Ascending aorta (tissue), 2 donors: ENCODE measurements around the gene GRM1. TPM values are rescaled to one million over a fixed set of nuclear protein-coding genes. Genes with fewer than 3 reads are reported as not detected.

Experiments
- DNase-seq, 2 donors: peaks; one replicate each; pipeline ENCODE4 v3.0.0-alpha.2; 2019; ENCODE audit warnings: low spot score in 2 of 2
- H3K27ac ChIP-seq, 2 donors: fragments of 200-600 bp; sonication (generic); one replicate each; pipeline ENCODE4 v1.5.1; 2016 to 2017; ENCODE audit warnings: mild to moderate bottlenecking in 1 of 2
- H3K27me3 ChIP-seq: fragments of 200-600 bp; sonication (generic); one replicate; pipeline ENCODE4 v1.5.1; 2017
- H3K36me3 ChIP-seq, 2 donors: fragments of 200-600 bp; sonication (generic); one replicate each; pipeline ENCODE4 v1.5.1; 2016
- H3K4me1 ChIP-seq, 2 donors: fragments of 200-600 bp; sonication (generic); one replicate each; pipeline ENCODE4 v1.5.1; 2016 to 2017; ENCODE audit warnings: mild to moderate bottlenecking in 1 of 2
- H3K4me3 ChIP-seq, 2 donors: fragments of 200-600 bp; sonication (generic); one replicate each; pipeline ENCODE4 v1.5.1; 2016 to 2017; ENCODE audit warnings: mild to moderate bottlenecking in 1 of 2
- H3K9me3 ChIP-seq, 2 donors: fragments of 200-600 bp; sonication (generic); one replicate each; pipeline ENCODE4 v1.5.1; 2016
- CTCF ChIP-seq, 3 experiments: fragments of 200-600 bp in 2 of 3; fragments of 450-650 bp in 1 of 3; sonication (generic) in 2 of 3; IDR thresholded peaks; one replicate each; pipeline ENCODE4 v1.5.1; 2016 to 2019; ENCODE audit warnings: antibody characterized with exemption in 3 of 3, mild to moderate bottlenecking in 1 of 3, moderate library complexity in 1 of 3
- intact Hi-C: fragments of 100-400 bp; cut with DNase I; formaldehyde crosslinking; loops from one replicate; pipeline ENCODE4 v1.15.1; 2023
- total RNA-seq: library from RNA; depleted of rRNA; stranded (reverse); fragments of >200 nt; gene quantifications from one replicate; pipeline ENCODE4 v1.1.0, GENCODE V29; 2016

The GRM1 gene
- total RNA-seq, 1 donor from 2014 or later = not detected

GRCh38 chr6:146095481-146095880 lies 66.6 kb downstream of the GRM1 start:
- intact Hi-C loops = no loop called here
- H3K4me1 ChIP-seq = no peaks in the 10 kb centered on the region
- no peak for TF ChIP-seq CTCF (IDR thresholded peaks at IDR 0.05)
- no peak overlapping the region for H3K4me3 ChIP-seq
- no peak for DNase-seq
- no peaks in the 10 kb centered on the region for H3K27me3 ChIP-seq
- H3K36me3 ChIP-seq = no peaks in the 10 kb centered on the region
- H3K27ac ChIP-seq = no peak overlapping the region
- no peaks in the 10 kb centered on the region for H3K9me3 ChIP-seq

GRCh38 chr6:146097586-146097985 lies 68.7 kb downstream of the GRM1 start:
- no peaks in the 10 kb centered on the region for H3K9me3 ChIP-seq
- H3K27ac ChIP-seq = no peak overlapping the region
- H3K36me3 ChIP-seq = no peaks in the 10 kb centered on the region
- no peak for DNase-seq
- intact Hi-C loops = no loop called here
- H3K27me3 ChIP-seq = no peaks in the 10 kb centered on the region
- no peak for TF ChIP-seq CTCF (IDR thresholded peaks at IDR 0.05)
- H3K4me3 ChIP-seq = no peak overlapping the region
- no peaks in the 10 kb centered on the region for H3K4me1 ChIP-seq

GRCh38 chr6:146100776-146101175 lies 71.9 kb downstream of the GRM1 start:
- no peak overlapping the region for H3K27ac ChIP-seq
- intact Hi-C loops = no loop called here
- H3K9me3 ChIP-seq = no peaks in the 10 kb centered on the region
- no peaks in the 10 kb centered on the region for H3K36me3 ChIP-seq
- no peaks in the 10 kb centered on the region for H3K4me1 ChIP-seq
- no peaks in the 10 kb centered on the region for H3K27me3 ChIP-seq
- no peak overlapping the region for H3K4me3 ChIP-seq
- no peak for DNase-seq
- TF ChIP-seq CTCF (IDR thresholded peaks at IDR 0.05) = no peak

- Histone ChIP-seq H3K27me3 (no peaks in the 10 kb centered on the region), H3K9me3 (no peaks in the 10 kb centered on the region), H3K27ac (no peak overlapping the region), H3K4me1 (no peaks in the 10 kb centered on the region), H3K36me3 (no peaks in the 10 kb centered on the region), H3K4me3 (no peak overlapping the region)
- DNase-seq = no peak
- no peak for TF ChIP-seq CTCF (IDR thresholded peaks at IDR 0.05)
- intact Hi-C loops = no loop called here
Measured at GRCh38 chr6:146103416-146104072, 74.7 kb downstream of the GRM1 start.

- no peak for TF ChIP-seq CTCF (IDR thresholded peaks at IDR 0.05)
- Histone ChIP-seq H3K4me1 (no peaks in the 10 kb centered on the region), H3K27me3 (no peaks in the 10 kb centered on the region), H3K4me3 (no peak overlapping the region), H3K27ac (no peak overlapping the region), H3K9me3 (peaks cover 0 to 4% of the 10 kb centered on the region in 2 donors), H3K36me3 (no peaks in the 10 kb centered on the region)
- intact Hi-C loops = no loop called here
- no peak for DNase-seq
Measured at GRCh38 chr6:146106532-146106931, 77.7 kb downstream of the GRM1 start.

- Histone ChIP-seq H3K36me3 (no peaks in the 10 kb centered on the region), H3K4me3 (no peak overlapping the region), H3K27ac (no peak overlapping the region), H3K9me3 (peaks cover 0 to 4% of the 10 kb centered on the region in 2 donors), H3K4me1 (no peaks in the 10 kb centered on the region), H3K27me3 (no peaks in the 10 kb centered on the region)
- TF ChIP-seq CTCF (IDR thresholded peaks at IDR 0.05) = no peak
- intact Hi-C loops = no loop called here
- no peak for DNase-seq
Measured at GRCh38 chr6:146110990-146111389, 82.1 kb downstream of the GRM1 start.
